Uterus (tissue), 2 donors: Measurements from ENCODE around the gene TCF4.

Experiments used
- CTCF ChIP-seq, 4 experiments: fragments of 200-600 bp in 2 of 4; fragments of 450-650 bp in 2 of 4; sonication (generic) in 2 of 4; IDR thresholded peaks; one replicate each; pipeline ENCODE4 v1.5.1; 2016 to 2019; ENCODE audit warnings: antibody characterized with exemption in 4 of 4, mild to moderate bottlenecking in 2 of 4, moderate library complexity in 1 of 4
- POLR2A ChIP-seq, 2 donors: fragments of 450-650 bp; IDR thresholded peaks; one replicate each; pipeline ENCODE4 v1.6.1; 2016; ENCODE audit warnings: antibody characterized with exemption in 2 of 2, mild to moderate bottlenecking in 1 of 2, moderate library complexity in 1 of 2

DNA sequence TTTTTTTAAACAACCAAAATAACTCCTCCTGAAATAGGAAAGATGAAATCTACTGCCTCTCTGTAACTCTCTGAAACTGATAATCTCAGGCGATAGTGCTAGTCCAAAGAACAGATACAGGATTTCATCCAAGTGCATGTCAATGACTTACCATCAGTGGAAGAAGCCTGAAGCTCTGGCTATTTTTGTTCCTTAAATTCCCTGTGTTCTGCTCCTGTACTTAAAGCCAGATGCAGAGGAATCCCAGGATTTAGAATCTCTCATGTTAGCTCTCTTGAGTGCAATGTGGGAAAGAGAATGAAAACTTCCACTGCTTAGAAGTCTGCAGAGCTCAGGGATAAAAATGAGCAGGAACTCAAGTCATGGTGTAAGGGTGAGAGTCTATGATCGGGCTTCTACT lies 291.9 kb downstream of the TCF4 start:
- TF ChIP-seq CTCF (IDR thresholded peaks at IDR 0.05), result no peak
- TF ChIP-seq POLR2A (IDR thresholded peaks at IDR 0.05), result no peak
